HG03457 (cell line): ENCODE data around the gene CASP6.

Experiments used
- ATAC-seq: cut with Tn5 transposase; IDR thresholded peaks from one replicate; pipeline ENCODE4 v1.9.1; 2021; ENCODE audit warnings: moderate number of reproducible peaks; ENCODE audit not compliant: unreplicated experiment

The CASP6 gene

DNA sequence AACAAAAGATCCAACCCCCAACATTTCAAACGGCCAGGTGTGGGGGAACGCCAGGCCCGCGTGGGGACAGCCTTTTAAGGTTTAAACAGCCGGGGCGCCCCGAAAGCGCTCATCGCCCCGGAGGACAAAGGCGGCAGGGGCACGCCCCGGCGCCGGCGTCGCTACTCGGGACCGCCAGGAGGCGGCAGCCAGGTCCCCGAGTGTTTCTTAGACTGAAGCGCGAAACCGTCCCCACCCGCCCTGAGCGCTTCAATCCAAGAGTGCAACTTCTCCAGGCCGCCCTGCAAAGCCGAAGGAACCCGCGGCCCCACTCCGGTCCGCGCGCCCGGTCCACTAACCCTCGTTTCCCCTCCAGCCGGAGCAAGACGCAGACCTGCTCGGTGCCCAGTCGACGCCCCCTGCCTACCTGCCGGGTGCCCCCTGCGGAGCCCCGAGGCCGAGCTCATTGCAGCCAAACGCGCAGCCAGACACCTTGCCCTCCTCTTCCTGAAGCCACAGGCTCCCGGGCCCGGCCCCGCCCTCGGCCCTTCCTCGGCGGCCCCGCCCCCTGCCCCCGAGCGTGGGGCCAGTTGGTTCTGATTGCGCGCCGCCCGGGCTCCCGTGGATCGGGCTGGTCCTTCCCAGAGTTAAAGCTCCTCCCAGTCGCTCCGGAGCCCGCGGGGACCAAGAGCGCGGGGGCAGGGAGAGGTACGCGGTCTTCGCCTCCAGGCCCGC is at the start of gene CASP6:
Gene CASP6 (minus strand): TSS at position 496 of the 714 bp plus-strand sequence. CDS start 50 bp downstream, at position 446.
- ATAC-seq: peak; percentile 75

DNA sequence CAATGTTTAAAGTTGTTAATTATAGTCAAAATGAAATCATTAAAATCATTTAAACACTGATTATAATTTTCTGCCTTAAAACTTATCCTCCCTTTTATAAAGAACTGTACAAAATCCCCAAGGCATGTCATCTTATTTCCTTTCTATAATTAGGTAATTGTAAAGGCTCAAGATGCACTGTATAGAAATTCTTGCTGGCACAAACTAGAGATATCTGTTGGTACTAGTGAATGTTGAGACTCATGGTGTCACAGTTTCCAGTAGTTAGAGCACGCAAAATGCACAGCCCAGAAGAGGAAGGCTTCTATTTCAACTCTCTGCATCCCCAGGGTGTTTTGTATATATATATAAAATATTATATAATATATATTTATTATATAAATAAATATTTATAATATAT is 49.3 kb upstream of the CASP6 start:
- ATAC-seq: no peak

DNA sequence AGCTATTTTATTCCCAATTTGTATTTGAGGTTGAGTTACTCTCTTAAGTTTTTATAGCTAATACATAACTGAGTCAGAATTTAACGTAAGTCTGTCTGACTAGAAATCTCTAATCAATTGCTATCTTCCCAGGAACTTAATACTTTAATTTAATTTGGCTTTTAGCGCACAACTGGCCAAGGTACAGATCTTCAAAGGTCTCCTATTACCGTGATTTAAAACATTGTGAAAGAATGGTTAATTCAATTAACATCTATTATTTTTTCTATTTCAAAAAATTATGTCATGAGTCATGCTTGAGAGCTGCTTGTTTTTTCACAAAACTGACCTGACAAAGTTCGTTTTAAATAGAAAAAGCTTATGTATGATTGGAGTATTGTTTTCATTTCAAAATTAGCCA is 48.6 kb upstream of the CASP6 start:
- no peak for ATAC-seq

DNA sequence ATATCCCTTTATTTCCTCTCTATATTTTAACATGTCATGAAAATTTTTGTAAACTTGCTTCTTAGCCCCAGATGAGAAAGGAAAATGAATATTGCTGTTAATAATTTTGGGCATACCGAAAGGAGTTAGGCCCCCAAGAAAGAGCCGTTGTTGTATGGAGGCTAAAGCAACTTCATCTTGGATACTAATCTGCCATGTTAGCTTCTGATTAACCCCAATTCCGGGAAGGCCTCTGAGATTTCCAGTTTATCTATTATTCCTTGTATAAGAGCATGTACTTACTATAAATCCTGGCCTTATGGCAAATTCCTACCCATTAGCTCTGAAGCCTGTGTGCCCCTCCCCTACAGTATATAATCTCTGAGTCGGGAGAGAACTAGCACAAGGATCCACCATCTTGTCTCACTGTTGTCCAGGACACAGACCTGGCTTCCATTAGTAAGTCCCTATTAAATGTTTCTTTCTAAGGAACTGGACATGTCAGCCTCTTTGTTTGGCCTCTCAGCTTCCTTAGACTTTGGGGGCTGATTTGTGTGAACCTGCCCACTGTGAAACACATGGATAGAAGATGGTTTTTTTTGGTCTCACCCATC is 47.5 kb upstream of the CASP6 start:
- ATAC-seq: no peak

DNA sequence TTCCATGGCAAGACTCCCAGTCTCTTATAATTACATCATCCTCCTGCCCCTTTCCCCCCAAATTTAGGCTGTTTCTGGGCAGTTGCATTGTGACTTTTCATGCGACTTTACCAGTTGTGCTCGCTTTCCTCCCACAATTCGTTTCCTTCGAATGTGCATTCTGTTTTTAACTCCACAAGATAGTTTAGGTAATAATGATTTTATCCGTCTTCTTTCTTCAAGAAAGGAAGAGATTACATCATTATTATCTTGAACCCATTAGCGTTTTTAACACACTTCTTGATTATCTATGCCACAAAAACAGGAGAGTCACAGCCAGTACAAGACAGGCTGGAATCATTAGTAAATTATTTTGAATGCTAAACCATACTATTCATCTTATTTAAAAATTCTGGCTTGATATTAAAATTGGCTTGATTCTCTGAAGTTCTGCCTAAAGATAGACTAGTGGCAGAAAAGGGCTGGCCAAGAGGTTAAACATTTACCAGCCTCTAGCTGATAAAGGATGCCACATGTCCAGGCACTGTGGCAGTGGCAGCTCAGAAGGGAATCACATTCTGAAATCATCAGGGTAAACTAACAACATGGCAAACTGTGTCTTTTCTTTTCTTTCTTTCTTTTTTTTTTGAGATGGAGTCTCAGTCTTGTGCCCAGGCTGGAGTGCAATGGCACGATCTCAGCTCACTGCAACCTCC is 46.3 kb upstream of the CASP6 start:
- ATAC-seq: no peak

DNA sequence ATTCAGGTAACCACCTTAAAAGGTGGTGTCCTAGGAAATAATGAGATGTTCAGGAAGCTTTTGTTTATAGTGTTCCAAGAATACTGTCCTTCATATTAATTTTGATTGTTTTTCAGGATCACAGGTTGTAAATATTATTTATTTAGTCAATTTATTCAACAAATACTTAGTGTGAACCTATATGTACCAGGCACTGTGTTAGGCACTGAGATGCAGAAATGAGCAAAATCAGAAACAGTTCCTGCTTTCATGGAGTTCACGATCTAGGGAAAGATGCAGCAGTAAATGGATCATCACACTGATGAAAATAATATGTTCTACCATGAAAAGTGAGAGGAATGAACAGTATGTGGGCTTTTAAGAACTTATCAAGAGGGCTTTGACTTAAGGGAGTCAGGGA is 44.9 kb upstream of the CASP6 start:
- no peak for ATAC-seq

DNA sequence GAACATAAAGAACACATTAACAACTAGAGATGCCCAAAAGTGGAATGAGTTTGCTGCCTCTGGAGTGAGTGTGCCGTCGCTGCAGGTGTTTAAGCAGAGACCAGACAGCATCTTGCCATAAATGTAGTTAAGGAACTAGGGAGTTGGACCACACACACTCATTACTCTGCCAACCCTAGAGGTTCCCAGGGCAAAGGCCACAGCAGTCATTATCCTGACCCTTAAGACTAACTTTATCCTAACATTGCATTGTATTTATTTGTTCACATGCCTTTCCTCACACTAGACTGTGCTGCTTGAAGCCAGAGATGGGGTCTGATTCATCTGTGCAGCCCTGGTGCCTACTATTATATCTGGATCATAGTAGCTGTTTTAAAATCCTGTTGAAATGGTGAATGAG is 43.5 kb upstream of the CASP6 start:
- no peak for ATAC-seq

DNA sequence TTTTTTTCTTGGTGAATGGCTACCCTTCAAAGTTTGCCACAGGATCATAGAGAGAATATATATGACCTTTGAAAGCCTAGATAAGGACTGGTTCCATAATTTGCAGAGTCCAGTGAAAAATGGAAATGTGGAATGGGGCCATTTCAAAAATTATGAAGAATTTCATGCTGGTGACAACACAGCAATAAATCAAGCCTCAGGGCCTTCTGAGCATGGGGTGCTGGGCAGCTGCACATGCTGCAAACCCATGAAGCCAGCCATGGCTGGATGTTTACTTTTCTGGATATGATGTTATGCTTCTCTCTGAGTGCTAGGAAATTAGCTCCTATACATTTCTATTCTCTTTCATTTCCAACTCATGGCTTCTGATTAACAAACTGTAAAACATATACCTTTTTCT is 42.6 kb upstream of the CASP6 start:
- ATAC-seq: no peak

DNA sequence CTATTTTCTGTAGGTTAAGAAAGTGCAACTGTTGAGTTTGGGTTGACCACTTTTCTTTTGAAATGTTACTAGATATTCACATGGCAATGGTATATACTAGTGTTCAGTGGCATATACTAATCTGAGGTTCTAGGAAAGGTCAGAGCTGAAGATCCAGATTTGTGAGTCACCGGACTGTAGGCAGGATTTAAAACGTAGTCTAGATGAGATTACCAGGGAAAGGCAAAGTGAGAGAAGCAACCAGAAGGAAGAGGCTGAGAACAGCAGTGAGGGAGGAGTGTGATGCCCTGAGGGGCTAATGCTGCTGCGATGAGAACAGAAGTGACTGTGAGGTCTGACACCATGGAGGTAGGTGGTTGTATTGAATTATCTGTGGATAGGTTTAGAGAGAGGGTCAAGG is 36.3 kb upstream of the CASP6 start:
- ATAC-seq: no peak

DNA sequence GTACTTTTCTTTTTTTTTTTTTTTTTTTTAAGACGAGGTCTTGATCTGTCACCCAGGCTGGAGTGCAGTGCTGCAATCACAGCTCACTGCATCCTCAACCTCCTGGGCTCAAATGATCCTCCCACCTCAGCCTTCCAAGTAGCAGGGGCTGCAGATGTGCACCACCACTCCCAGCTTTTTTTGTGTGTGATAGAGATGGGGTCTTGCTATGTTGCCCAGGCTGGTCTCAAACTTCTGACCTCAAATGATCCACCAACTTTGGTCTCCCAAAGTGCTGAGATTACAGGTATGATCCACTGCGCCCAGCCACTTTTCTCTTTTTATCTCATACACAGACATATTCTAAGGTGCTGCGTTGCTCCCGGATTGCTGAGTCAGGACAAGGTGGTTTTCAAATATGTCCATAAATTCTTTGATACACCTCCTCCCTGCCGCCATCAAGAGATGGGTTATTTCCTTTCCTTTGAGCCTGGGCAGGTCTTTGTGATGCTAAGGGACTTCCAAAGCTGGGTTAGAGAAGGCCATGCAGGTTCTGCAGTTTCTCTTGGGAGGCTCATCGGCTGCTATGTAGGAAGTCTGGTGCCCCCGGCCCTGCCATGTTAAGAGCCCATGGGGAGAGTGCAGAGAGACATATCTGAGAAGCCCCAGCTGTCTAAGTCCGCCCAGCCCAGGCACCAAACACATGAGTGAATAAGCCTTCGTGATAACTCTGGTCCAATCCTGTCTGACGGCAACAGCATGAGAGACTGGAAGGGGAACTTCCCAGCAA is 35.0 kb upstream of the CASP6 start:
- no peak for ATAC-seq

DNA sequence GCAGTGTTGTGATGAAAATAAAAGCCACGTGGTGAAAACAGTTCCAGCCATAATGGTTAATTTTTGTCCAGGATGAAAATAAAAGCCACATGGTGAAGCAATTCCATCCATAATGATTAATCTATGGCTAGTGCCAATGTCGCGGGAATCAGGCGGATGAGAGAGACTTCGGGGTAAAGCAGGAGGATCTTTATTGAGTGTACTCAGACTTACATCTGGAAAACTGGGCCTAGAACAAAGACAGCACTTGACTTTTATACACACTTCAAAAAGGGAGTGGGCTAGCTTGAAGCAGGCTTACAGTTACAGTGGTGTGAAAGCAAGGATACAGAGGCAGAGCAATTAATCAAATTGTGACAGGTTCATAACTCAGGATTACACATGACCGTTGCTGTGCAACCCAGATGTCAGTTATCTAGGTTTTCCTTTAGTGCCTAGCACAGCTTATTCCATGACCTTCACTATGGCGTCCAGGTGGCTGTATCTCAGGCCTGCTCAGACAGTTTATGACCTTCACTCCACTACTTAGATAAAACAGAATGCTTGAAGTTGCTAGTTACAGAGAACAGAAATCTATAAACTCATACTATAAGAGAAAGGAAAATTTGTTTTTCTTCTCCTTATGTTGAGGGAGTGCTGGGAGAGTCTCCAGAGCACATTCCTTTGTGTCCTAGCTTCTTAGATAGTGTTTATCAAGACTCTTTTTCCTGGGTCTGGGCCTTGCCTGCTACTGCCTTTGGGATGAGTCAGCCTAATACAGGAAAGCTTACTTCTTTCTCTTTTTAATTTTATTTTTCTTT is 32.5 kb upstream of the CASP6 start:
- no peak for ATAC-seq

DNA sequence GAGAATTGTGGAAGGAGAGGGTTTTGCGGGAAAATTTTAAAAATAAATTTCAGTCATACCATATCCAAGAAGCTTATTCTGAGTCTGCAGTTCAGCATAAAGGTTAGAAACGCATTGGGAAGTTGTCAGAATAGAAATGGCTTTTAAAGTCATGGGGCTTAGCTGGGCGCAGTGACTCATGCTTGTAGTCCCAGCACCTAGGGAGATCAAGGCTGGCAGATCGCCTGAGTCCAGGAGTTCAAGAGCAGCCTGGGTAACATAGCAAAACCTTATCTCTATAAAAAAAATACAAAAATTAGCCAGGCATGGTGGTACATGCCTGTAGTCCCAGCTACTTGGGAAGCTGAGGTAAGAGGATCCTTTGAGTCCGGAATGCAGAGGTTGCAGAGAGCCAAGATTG is 30.5 kb upstream of the CASP6 start:
- ATAC-seq: no peak

DNA sequence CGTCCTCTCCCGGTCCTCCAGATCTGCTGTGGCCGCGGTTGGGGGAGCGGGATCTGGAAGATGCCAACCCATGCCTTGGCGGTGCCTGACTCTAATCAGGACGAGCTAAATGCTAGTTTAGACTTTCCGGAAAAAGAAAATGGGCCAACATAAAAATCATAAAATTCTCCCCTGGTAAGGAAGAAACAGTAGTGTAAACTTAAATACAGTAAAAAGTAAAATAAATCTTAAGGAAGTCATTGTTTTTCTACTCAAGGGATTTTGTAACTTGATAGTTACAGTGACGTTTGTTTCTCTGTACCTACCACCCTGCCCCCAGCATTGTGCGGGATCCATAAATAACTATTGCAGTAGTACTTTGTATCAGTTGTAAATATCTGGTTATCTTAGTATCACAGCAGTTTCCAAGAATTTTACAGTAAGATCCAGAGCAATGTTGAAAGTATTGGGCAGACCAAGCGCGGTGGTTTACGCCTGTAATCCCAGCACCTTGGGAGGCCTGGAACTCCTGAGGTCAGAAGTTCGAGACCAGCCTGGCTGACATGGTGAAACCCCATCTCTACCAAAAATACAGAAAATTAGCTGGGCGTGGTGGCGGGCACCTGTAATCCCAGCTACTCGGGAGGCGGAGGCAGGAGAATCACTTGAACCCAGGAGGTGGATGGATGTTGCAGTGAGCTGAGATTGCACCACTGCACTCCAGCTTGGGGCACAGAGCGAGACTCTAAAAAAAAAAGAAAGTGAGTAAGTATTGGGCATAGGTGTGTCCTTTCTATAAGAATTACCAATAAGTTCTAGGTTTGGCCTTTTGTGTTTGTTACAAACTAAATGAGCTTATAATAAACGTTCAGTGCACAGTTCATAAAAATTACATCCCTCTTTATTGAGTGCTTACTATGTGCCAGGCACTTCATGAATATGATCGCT is 27.6 kb upstream of the CASP6 start:
- ATAC-seq: no peak

DNA sequence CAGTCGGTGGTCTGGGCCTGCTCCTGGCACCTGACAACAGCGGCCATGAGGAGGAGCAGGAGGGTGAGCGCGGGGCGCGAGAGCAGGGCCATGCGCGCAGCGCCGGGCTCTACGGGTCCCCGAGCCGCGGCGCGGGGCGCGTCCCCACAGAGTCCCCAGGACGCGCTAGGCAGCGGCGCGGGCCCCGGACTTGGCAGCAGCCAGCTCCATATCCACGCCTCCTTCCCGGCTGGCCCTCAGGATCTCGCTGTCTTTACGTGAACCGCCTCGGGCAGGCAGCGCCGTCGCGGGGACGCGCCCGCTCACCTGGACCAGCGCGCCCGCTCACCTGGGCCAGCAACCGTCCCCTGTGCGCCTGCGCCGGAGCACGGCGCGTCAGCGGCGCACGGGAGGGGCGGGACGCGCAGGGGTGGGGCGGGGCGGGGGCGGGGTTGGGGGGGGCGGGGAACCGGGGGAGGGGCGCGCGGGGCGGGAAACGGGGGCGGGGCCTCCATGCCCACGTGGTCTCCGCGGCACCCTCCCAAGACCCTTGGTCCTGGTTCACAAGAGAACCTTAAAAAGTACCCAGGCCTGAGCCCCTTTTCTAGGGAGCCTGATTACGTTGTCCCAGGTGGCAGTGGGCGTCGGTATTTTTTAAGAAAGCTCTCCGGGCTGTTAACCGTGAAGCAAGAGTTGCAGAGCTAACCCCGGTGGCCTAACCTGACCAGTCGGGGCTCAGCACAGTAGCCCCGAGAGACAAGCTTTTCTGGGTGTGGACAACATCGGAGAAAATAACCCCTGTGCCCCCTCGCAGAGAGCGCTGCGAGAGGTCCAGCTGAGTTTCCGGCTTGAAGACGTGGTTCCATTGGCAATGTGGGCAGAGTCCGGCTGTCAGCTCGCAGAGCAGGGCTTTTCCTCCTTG is 26.7 kb upstream of the CASP6 start, which contains the start of gene PLA2G12A:
Gene PLA2G12A (minus strand): TSS at position 353 of the 901 bp plus-strand sequence. CDS start 261 bp downstream, at position 92.
- ATAC-seq: peak; percentile 68

DNA sequence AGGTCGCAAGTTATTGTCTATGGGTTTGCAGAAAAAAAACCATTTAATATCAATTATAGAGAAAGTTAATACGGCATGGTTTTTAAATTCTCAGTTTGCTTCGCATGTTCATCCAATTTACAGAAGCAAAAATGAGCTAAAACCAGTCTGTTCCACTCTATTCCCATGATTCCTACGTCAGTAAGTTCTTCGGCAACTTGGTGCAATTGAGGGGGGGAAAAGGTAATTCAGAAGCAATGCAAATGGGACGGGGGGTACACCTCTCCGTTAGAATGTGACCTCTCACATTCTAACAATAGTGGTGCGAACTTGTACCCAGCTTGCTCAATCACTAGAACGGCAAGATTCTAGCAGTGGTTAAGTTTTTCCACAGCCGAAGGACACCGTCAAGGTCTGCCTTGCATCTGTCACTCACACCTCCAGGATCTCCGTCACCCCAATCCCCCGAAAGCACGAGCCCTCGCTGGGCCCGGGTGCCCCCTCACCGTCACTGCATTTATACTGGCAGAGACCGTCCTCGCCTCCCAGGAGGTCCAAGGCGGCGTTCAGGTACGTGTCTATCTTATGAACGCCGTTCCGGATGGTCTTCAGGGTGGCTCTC is 26.0 kb upstream of the CASP6 start:
- no peak for ATAC-seq

DNA sequence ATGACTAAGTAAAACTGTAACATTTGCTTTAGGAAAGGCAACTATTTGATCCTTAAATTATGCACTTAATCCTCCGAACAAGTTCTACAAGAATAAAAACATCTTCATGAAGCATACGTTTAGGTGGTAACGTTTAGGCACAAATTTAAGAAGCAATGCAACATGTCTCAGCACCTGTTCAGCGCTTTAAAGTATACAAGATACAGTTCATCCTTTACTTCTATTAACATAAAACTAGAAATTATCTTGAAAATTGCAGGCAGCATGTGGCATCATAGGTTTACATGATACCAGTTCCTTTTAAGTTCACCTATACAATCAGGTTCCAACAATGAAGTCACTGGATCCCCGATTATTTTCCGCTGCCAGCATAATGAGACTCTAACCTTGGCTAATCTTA is 25.1 kb upstream of the CASP6 start:
- no peak for ATAC-seq

DNA sequence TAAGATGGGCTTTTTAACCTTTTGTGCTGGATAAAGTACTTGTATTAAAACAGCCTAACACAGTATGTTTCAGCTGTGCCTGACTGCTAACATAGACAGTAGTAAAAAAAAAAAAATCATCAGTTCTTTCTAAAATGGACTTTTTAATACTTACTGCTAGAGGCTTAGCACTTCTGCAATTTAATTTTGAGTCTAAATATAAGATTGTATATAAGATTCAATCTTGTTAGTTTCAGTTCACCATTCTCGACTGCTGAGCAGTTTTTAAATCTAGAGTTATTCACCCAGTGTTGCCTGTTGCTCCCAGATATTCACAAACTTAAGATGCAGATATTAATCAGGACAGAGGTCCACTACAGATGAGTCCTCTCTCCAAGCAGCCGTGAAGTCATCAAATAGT is 19.9 kb upstream of the CASP6 start:
- ATAC-seq: no peak

DNA sequence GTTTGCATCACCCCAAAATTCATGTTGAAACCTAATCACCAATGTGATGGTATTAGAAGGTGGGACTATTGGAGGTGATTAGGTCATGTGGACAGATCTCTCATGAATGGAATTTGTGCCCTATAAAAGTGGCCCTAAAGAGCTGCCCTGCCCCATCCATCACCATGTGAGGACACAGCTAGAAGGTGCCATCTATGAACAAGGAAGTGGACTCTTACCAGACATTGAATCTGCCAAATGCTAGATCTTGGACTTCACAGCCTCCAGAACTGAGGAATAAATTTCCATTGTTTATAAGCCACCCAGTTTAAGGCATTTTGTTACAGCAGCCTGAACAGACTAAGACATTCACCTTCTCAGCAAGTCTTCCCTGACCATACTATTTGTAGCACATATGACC is 19.1 kb upstream of the CASP6 start:
- no peak for ATAC-seq
